Gastroesophageal sphincter (tissue), 3 donors: ENCODE results near the gene IRF1.

Experiments used
- CTCF ChIP-seq, 4 experiments: fragments of 200-600 bp in 2 of 4; fragments of 450-650 bp in 2 of 4; sonication (generic) in 1 of 4; IDR thresholded peaks; one replicate each; pipeline ENCODE4 v1.5.1; 2017 to 2019; ENCODE audit warnings: antibody characterized with exemption in 4 of 4, mild to moderate bottlenecking in 2 of 4, moderate library complexity in 2 of 4
- EP300 ChIP-seq: sonication (generic); formaldehyde crosslinking; IDR thresholded peaks from one replicate; pipeline ENCODE4 v1.6.1; 2017; ENCODE audit warnings: antibody characterized with exemption, mild to moderate bottlenecking
- POLR2A ChIP-seq, 2 donors: fragments of 450-650 bp; IDR thresholded peaks; one replicate each; pipeline ENCODE4 v1.6.1; 2017; ENCODE audit warnings: antibody characterized with exemption in 2 of 2, mild to moderate bottlenecking in 2 of 2, moderate library complexity in 1 of 2
- POLR2AphosphoS5 ChIP-seq: sonication (generic); formaldehyde crosslinking; IDR thresholded peaks from one replicate; pipeline ENCODE4 v1.6.1; 2017; ENCODE audit warnings: antibody characterized with exemption

DNA sequence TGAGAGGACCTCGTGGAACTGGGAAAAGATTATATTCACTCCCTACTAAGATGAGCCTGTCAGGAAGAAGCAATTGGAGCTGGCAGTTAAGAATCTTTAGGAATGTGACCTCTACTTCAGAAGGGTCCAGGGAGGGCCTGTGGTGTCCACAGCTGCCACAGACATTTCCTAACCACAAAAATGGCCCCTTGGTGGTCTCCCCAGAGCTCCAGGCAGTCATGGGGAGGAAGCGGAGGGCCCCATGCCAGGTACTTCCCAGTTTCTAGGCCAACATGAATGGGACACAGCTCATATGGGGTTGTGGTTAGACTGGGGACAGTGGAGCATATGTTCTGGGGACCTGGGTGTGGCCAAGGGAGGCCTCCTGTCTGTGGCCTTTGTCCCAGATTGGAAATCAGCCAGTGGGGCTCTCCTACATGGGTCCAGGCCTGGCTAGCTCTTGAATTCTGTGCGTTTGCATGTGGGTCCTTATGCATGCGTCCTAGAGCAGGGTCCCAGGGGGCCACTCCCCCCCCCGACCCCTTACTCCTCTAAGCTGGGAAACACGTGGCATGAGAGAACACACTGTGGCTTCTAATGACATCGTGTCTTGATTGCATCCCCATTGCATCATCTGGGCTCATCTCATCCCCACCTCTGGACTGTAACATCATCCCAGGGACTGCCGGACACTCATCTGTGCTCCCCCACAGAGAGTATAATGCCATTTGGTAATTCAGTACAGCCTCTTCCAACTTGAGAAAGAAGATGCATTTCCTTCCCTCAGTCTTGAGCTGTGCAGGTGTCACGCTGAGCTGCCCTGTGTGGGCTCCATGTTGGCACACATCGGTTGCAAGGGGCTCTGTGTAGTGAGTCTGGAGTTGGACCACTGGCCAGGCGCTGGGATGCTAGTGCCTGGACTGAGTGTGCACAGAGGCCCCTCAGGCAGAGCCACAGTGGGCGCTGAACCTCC is 31.3 kb downstream of the IRF1 start:
- TF ChIP-seq CTCF (IDR thresholded peaks at IDR 0.05) (no peak), POLR2AphosphoS5 (no peak), POLR2A (IDR thresholded peaks at IDR 0.05) (no peak), EP300 (no peak)
